ENCODE data around the gene PPARA.
A peak's percentile ranks its signal among the peaks of the same experiment; 100 is the strongest.

The PPARA gene

GRCh38 chr22:46162771-46163556, 12.6 kb downstream of the PPARA start:
- H3K27me3 Mint-ChIP-seq (ENCODE audit: low read depth) = no peaks in the 10 kb centered on the region
- H3K4me1 Mint-ChIP-seq = peaks cover 8% of the 10 kb centered on the region
- H3K4me3 Mint-ChIP-seq = no peak overlapping the region
- peaks cover 10% of the 10 kb centered on the region for H3K36me3 Mint-ChIP-seq (ENCODE audit: low read depth)
- TF ChIP-seq, protein P1, sequence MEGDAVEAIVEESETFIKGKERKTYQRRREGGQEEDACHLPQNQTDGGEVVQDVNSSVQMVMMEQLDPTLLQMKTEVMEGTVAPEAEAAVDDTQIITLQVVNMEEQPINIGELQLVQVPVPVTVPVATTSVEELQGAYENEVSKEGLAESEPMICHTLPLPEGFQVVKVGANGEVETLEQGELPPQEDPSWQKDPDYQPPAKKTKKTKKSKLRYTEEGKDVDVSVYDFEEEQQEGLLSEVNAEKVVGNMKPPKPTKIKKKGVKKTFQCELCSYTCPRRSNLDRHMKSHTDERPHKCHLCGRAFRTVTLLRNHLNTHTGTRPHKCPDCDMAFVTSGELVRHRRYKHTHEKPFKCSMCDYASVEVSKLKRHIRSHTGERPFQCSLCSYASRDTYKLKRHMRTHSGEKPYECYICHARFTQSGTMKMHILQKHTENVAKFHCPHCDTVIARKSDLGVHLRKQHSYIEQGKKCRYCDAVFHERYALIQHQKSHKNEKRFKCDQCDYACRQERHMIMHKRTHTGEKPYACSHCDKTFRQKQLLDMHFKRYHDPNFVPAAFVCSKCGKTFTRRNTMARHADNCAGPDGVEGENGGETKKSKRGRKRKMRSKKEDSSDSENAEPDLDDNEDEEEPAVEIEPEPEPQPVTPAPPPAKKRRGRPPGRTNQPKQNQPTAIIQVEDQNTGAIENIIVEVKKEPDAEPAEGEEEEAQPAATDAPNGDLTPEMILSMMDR (IDR thresholded peaks at IDR 0.05; ENCODE audit: unreplicated experiment in 3 of 3) = no peak
- no peaks in the 10 kb centered on the region for H3K9me3 Mint-ChIP-seq
- peak overlapping the region; percentile 18 to 58 (median 39) for H3K27ac Mint-ChIP-seq

GRCh38 chr22:46163557-46163888, 13.2 kb downstream of the PPARA start:
- H3K27me3 Mint-ChIP-seq (ENCODE audit: low read depth) = no peaks in the 10 kb centered on the region
- TF ChIP-seq, protein P1 (IDR thresholded peaks at IDR 0.05; ENCODE audit: unreplicated experiment in 3 of 3) = no peak
- peak overlapping the region; percentile 18 to 58 (median 39) for H3K27ac Mint-ChIP-seq
- no peak overlapping the region for H3K4me3 Mint-ChIP-seq
- H3K4me1 Mint-ChIP-seq = peaks cover 8% of the 10 kb centered on the region
- no peaks in the 10 kb centered on the region for H3K9me3 Mint-ChIP-seq
- peaks cover 10% of the 10 kb centered on the region for H3K36me3 Mint-ChIP-seq (ENCODE audit: low read depth)

DNA sequence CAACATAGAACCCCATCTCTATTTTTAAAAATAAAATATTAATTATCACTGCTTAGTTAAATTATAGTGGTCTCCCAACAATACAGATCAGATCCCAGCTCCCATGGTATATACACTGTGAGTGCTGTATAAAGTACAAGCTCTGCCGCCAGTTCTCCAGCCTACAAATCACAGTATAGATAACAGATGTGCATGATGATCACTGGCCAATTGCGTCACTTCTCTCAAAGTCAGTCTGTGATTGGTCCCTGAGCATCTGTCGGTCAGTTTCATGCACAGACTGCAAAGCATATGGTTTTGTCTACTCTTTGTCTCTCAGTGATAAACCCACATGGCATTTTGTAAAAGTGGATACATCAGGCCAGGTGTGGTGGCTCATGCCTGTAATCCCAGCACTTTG, 15.7 kb downstream of the PPARA start:
- TF ChIP-seq, protein P1 (IDR thresholded peaks at IDR 0.05; ENCODE audit: unreplicated experiment in 3 of 3) = no peak
- Mint-ChIP-seq H3K27me3 (ENCODE audit: low read depth) (no peaks in the 10 kb centered on the region), H3K27ac (no peak overlapping the region), H3K4me3 (no peak overlapping the region), H3K9me3 (peaks cover 3% of the 10 kb centered on the region), H3K4me1 (peaks cover 8% of the 10 kb centered on the region), H3K36me3 (ENCODE audit: low read depth) (peaks cover 6% of the 10 kb centered on the region)

DNA sequence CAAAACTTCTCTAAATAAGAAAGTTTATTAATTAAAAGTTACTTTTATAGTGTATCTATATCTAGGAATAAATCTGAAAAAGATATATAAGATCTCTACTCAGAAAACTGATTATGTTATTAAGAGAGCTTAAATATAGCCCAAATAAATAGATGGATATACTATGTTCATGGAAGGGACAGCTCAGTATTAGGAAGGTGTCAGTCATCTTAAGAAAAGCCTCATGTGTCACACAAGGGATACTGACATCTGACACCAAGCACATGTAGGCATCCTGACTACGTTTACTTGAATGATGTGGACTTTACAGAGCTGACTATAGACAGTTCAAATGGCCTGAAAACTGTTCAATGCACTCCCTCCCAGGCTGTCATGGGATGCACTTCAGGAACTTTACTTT, 19.3 kb downstream of the PPARA start:
- Mint-ChIP-seq H3K27ac (no peak overlapping the region), H3K4me3 (no peak overlapping the region), H3K27me3 (ENCODE audit: low read depth) (peaks cover 3% of the 10 kb centered on the region), H3K9me3 (peaks cover 3% of the 10 kb centered on the region), H3K36me3 (ENCODE audit: low read depth) (peaks cover 4% of the 10 kb centered on the region), H3K4me1 (peaks cover 7% of the 10 kb centered on the region)
- TF ChIP-seq, protein P1 (IDR thresholded peaks at IDR 0.05; ENCODE audit: unreplicated experiment in 3 of 3) = no peak

DNA sequence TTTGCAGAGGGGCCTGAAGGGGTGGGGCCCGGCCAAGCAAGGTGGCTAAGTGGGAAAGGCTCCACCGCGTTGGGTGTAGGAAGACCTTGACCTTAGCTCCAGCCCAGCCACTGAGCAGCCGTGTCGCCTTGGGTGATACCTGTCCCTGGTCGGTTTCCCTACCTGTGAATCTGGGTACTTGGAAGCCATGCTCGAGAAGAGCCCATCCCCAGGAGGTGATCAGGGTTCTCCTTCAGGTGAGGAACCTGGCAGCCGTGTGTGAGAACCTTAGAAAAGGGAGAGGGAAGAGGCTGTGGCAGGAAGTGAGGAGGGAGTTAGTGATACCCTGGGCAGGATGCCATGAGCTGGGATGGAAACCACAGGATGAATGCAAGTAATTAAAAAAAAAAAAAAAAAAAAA, 21.6 kb downstream of the PPARA start:
- Mint-ChIP-seq H3K36me3 (ENCODE audit: low read depth) (peaks cover 13% of the 10 kb centered on the region), H3K9me3 (peaks cover 3% of the 10 kb centered on the region), H3K4me1 (peaks cover 7% of the 10 kb centered on the region), H3K27ac (no peak overlapping the region), H3K27me3 (ENCODE audit: low read depth) (peaks cover 7% of the 10 kb centered on the region), H3K4me3 (no peak overlapping the region)
- TF ChIP-seq, protein P1 (IDR thresholded peaks at IDR 0.05; ENCODE audit: unreplicated experiment in 3 of 3) = no peak

DNA sequence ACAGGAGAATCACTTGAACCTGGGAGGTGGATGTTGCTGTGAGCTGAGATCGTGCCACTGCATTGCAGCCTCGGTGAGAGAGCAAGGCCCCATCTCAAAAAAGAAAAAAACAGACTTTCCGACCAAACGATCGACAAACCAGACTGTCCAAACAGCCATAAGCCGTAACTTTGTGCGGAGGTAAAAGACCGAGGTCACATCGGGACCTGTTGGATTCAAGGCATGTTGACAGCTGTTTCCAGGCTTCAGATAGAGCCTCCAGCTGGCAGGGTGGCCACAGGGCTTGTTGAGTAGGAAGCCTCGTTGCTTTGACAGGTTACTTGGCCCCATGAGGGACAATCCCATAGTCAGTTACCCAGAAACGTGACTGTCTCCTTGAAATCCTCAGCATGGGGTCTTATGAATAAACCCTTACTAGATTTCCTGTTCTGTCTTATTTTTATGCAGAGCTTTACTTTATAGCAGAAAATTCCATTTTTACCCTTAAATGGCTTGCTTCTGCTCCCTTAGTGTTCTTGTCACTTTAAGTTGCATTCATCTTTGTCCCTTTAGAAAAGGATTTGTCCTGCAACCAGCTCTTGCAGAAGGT, 22.3 kb downstream of the PPARA start:
- peak overlapping the region in 1 of 3 experiments; percentile 50 for H3K27ac Mint-ChIP-seq
- H3K9me3 Mint-ChIP-seq = peaks cover 5% of the 10 kb centered on the region
- TF ChIP-seq, protein P1 (IDR thresholded peaks at IDR 0.05; ENCODE audit: unreplicated experiment in 3 of 3) = no peak
- H3K36me3 Mint-ChIP-seq (ENCODE audit: low read depth) = peaks cover 18% of the 10 kb centered on the region
- peaks cover 7% of the 10 kb centered on the region for H3K4me1 Mint-ChIP-seq
- H3K27me3 Mint-ChIP-seq (ENCODE audit: low read depth) = peaks cover 7% of the 10 kb centered on the region
- H3K4me3 Mint-ChIP-seq = no peak overlapping the region
